Measurements from ENCODE around the gene CARF.
A peak's percentile ranks its signal among the peaks of the same experiment; 100 is the strongest.
"Not testable (repeated sequence)": the region's sequence is repeated elsewhere in the genome, so short reads cannot be mapped to it uniquely, and the experiment has no call there.

CARF gene

DNA sequence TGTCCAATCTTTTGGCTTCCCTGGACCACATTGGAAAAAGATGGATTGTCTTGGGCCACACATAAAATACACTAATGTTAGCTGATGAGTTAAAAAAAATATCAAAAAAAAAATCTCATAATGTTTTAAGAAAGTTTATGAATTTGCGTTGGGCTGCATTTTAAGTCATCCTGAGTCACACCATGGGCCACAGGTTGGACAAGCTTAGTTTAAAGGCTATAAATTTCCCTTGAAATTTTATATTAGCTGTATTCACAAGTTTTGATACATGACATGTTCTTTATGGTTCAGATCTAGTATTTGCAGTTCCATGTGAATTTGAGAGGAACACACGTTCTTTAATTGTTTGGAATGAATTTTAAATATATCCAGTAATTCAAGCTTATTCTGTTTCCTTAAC is 21.9 kb downstream of the CARF start:
- DNase-seq (ENCODE audit: low read depth in 3 of 3) = no peak

- DNase-seq (ENCODE audit: low read depth in 3 of 3) = no peak
Measured at GRCh38 chr2:202934456-202934855, 22.4 kb downstream of the CARF start.

GRCh38 chr2:202938960-202939359 is 26.9 kb downstream of the CARF start:
- DNase-seq (ENCODE audit: low read depth in 3 of 3) = no peak

- DNase-seq (ENCODE audit: low read depth in 3 of 3) = no peak
Measured at GRCh38 chr2:202941771-202942170, 29.7 kb downstream of the CARF start.

DNA sequence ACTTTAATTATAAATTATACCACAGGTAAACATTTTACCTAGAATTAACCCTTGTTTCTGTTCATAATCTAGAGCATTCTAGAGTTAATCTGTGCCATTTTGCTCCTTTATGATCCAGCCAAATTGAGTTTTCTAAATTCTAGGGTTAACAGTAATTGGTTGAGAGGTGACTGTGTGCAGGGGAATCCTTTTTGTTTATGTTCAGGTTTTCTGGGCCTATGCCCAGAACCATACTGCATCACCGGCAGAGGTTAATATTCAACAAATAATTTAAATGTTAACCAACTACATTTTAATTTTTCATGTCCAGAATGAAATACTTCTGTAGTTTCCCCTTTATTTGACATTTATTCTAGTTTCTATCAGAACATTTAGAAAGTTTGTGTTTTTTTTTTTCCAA is 32.3 kb downstream of the CARF start:
- no peak for DNase-seq (ENCODE audit: low read depth in 3 of 3)

GRCh38 chr2:202944816-202945215 is 32.7 kb downstream of the CARF start:
- no peak for DNase-seq (ENCODE audit: low read depth in 3 of 3)

GRCh38 chr2:202945497-202945896 is 33.4 kb downstream of the CARF start:
- no peak for DNase-seq (ENCODE audit: low read depth in 3 of 3)

- DNase-seq (ENCODE audit: low read depth in 3 of 3) = not testable (repeated sequence)
Measured at GRCh38 chr2:202949333-202949732, 37.3 kb downstream of the CARF start.

DNA sequence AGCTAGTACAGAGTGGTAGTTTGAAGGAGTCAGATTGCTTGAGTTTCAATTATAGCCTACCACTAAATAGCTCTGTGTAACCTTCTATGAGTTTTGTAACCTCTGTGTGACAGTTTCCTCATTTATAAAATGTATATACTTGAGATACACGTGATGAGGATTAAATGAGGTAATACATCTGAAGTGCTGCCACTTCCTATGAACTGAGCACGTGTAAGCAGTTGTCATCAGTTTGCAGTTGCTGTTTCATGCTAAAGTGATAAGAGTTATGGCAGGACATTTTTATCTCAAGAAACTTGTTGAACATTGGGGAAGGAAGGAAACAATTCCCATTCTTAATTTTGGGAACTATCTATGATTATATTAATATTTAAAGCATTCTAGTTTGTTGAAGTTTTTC is 38.5 kb downstream of the CARF start:
- no peak for DNase-seq (ENCODE audit: low read depth in 3 of 3)

DNA sequence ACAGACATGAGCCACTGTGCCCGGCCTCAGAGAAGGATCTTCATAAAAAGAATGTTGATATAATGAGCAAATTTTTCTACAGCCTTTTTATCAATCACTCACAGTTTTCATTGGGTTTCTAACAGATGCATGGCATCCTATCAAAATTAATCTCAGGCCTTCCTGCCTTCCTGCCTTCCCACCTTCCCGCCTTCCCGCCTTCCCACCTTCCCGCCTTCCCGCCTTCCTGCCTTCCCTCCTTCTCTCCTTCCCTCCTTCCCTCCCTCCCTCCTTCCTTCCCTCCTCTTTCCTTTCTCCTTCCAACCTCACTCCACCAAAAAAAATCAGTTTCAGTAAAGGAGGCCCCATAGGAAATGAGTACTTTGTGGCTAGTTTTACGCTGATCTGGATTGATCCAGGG is 48.4 kb downstream of the CARF start:
- no peak for DNase-seq (ENCODE audit: low read depth in 3 of 3)

- DNase-seq (ENCODE audit: low read depth in 3 of 3) = no peak
Measured at GRCh38 chr2:202963712-202964111, 51.6 kb downstream of the CARF start.

DNA sequence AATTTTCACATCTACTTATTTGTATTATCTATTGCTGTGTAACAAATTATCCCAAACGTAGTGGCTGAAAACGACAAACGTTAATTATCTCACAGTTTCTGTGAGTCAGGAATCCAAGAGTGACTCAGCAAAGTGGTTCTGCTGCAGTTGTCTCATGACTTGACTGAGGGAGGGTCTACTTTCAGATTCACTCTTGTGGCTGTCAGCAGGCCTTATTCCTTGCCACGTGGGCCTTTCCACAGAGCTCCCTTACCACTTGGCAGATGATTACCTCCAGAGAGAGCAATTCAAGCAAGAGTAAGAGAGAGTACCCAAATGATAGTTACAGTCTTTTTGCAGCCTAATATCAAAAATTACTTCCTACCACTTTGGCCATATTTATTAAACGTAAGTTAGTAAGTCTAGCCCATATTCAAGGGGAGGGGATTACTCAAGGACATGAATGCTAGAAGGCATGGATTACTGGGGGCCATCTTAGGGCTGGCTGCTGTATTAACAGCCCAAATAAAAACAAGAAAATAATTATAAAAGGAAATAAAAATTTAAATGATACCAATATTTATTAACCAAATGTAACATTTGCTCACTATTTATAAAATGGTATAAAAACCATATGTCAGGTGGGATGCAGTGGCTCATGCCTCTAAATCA is 53.9 kb downstream of the CARF start:
- DNase-seq (ENCODE audit: low read depth in 3 of 3) = no peak

- DNase-seq (ENCODE audit: low read depth in 3 of 3) = not testable (repeated sequence)
Measured at GRCh38 chr2:202969404-202969803, 57.3 kb downstream of the CARF start.

- no peak for DNase-seq (ENCODE audit: low read depth in 3 of 3)
Measured at GRCh38 chr2:202976809-202977208, 64.7 kb downstream of the CARF start.

GRCh38 chr2:202982779-202983491 is 70.9 kb downstream of the CARF start:
- DNase-seq (ENCODE audit: low read depth in 3 of 3) = no peak

DNA sequence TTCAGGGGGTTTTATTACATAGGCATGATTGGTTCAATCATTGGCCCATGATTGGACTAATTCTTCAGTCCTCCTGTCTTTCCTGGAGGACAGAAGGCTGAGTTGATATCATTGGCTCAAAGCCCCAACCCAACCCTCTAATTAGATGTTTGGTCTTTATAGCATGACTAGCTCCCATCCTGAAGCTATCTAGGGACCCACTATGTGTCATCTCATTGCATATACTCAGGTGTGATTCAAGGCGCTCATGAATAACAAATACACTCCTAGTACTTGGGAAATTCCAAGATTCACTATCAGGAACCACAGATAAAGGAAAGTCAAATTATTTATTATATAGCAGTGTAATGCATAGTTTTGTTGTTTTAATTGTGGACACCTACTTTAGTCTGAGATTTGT is 77.7 kb downstream of the CARF start:
- no peak for DNase-seq (ENCODE audit: low read depth in 3 of 3)

- no peak for DNase-seq (ENCODE audit: low read depth in 3 of 3)
Measured at GRCh38 chr2:202990501-202990900, 78.4 kb downstream of the CARF start.

DNA sequence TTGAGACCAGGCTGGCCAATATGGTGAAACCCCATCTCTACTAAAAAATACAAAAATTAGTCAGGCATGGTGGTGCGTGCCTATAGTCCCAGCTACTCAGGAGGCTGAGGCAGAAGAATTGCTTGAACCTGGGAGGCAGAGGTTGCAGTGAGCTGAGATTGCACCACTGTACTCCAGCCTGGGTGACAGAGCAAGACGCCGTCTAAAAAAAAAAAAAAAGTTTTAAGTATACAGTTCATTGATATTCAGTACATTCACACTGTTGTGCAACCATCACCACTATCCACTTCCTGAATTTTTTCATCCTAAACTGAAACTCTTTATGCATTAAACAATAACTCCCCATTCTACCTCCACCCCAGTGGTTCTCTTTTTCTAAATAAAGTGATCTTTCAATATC is 85.0 kb downstream of the CARF start:
- DNase-seq (ENCODE audit: low read depth in 3 of 3) = not testable (repeated sequence)

DNA sequence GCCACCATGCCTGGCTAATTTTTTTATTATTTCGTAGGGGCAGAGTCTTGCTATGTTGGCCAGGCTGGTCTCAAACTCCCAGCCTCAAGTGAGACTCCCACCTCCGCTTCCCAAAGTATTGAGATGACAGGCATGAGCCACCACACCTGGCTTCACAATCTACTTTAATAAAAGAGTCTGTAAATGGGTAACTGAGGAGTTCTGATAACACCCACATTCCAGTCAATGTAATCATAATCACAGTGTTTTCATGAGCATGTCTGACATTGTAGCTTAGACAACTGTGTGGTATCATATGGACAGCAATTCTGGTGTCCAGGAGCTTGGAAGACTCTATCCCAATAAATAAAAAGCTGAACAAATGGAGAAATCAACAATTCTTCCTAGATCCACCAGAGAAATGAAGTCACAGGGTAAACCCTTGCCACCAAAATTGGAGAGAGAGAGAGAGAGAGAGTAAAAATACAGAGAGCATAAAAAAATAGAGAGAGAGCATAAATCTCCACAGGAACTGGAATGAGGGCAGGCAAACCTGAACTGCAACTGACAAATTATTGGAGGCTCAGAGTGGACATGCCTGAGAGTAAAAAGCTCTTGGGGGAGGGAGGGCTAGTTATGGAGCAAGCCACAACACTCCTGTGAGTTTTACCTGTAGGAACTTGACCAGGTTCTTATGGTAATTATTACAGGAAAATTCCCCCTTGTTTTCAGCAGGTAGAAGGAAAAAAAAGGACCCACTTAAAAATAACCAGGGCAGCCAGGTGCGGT is 90.2 kb downstream of the CARF start:
- no peak for DNase-seq (ENCODE audit: low read depth in 3 of 3)

DNA sequence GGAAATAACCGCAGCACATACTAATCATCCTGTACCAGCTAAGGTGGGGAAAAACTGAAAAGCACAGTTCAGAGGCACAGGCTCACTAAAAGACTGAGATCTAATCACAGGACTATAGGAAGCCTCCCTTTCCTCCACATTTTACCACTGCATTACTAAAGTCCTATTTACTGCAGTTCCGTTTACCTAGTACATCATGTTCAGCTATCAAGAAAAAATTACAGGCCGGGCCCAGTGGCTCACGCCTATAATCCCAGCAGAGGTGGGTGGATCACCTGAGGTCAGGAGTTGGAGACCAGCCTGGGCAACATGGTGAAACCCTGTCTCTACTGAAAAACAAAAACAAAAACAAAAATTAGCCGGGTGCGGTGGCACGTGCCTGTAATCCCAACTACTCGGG is 91.6 kb downstream of the CARF start:
- DNase-seq (ENCODE audit: low read depth in 3 of 3) = no peak

GRCh38 chr2:203014456-203015199 is 102.6 kb downstream of the CARF start, which contains the start of gene NBEAL1:
TSS of gene NBEAL1 (plus strand) at chr2:203014875. CDS start at chr2:203016385, 1,510 bp downstream.
- DNase-seq (ENCODE audit: low read depth in 3 of 3) = peak; percentile 93 to 94 (median 93)

DNA sequence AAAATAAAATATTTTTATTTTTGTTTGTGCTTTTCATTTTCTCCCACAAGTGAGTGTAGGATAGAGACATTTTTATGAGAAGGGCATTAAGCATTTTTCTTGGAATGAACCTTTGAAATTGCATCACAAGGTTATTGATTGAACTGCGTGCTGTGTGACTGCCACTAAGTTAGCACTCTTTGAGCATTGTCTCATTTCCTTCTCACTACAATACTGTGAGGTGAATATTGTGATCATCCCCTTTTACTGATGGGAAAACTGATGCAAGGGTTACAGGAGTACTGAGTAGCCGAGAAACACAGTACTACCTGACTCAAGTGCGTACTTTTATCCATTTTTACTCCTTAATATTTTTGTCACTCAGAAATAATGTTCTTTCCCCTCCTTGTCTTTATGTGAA is 104.6 kb downstream of the CARF start:
- DNase-seq (ENCODE audit: low read depth in 3 of 3) = no peak
